AG04450 (cell line): ENCODE measurements around the gene PBX1. TPM values are rescaled to one million over a fixed set of nuclear protein-coding genes. Genes with fewer than 3 reads are reported as not detected.

ENCODE experiments used
- CTCF ChIA-PET: fragments of 300-600, 350-600 bp; formaldehyde crosslinking; extraction: SDS; loops from one replicate; lab custom pipeline; 2022; ENCODE audit warnings: antibody characterized with exemption, inconsistent platforms; lab: Charles Lee
- POLR2A ChIA-PET: fragments of 350-600 bp; formaldehyde crosslinking; extraction: SDS; loops from one replicate; lab custom pipeline; 2021; ENCODE audit warnings: antibody characterized with exemption, inconsistent platforms; lab: Yijun Ruan, JAX
- DNase-seq: peaks from one replicate; pipeline ENCODE4 v3.0.0-alpha.2; 2011; ENCODE audit warnings: low read depth, low spot score
- H3K27ac ChIP-seq: one replicate; pipeline ENCODE4 v1.5.1; 2012; ENCODE audit warnings: low read depth, low read length, control low read depth
- H3K27me3 ChIP-seq: one replicate; pipeline ENCODE4 v1.6.0; 2012; ENCODE audit warnings: low read length; ENCODE audit not compliant: control insufficient read depth, insufficient read depth
- H3K4me3 ChIP-seq: 2 replicates; pipeline ENCODE4 v1.5.1; 2011; ENCODE audit warnings: mild to moderate bottlenecking, low read depth, low read length, control low read depth
- H3K9me3 ChIP-seq: 2 replicates; pipeline ENCODE4 v1.5.1; 2012; ENCODE audit warnings: low read length; ENCODE audit not compliant: control insufficient read depth, insufficient read depth
- CTCF ChIP-seq: IDR thresholded peaks from 2 replicates; pipeline ENCODE4 v1.5.1; 2011; ENCODE audit warnings: low read depth, low read length, control low read depth, inconsistent platforms
- polyA plus RNA-seq: library from polyadenylated mRNA; depleted of rRNA; stranded (reverse); fragments of >200 nt; gene quantifications from 2 replicates; pipeline ENCODE4 v1.2.3, GENCODE V29; 2011

Gene PBX1
- polyA plus RNA-seq, 1 experiment: 49.9 TPM

- no peaks in the 10 kb centered on the region for H3K27me3 ChIP-seq
- H3K4me3 ChIP-seq: no peak overlapping the region
- ChIA-PET POLR2A (no interaction called here), CTCF (no interaction called here)
- TF ChIP-seq CTCF: no peak
- no peak overlapping the region for H3K27ac ChIP-seq
- H3K9me3 ChIP-seq: no peaks in the 10 kb centered on the region
- no peak for DNase-seq
These were observed 126.5 kb downstream of the PBX1 start for GRCh38 chr1:164685266-164686035.

- CTCF ChIA-PET: no interaction called here
- TF ChIP-seq CTCF: no peak
- DNase-seq: no peak
- H3K27me3 ChIP-seq: no peaks in the 10 kb centered on the region
- no peak overlapping the region for H3K4me3 ChIP-seq
- no peaks in the 10 kb centered on the region for H3K9me3 ChIP-seq
- H3K27ac ChIP-seq: no peak overlapping the region
- POLR2A ChIA-PET: no interaction called here
These were observed 128.8 kb downstream of the PBX1 start for GRCh38 chr1:164687777-164688176.

GRCh38 chr1:164688791-164689190 lies 129.8 kb downstream of the PBX1 start:
- no peak overlapping the region for H3K4me3 ChIP-seq
- no peaks in the 10 kb centered on the region for H3K9me3 ChIP-seq
- DNase-seq: no peak
- H3K27ac ChIP-seq: no peak overlapping the region
- TF ChIP-seq CTCF: no peak
- POLR2A ChIA-PET: no interaction called here
- no peaks in the 10 kb centered on the region for H3K27me3 ChIP-seq
- CTCF ChIA-PET: no interaction called here

GRCh38 chr1:164689672-164690511 lies 130.9 kb downstream of the PBX1 start:
- Histone ChIP-seq H3K9me3 (no peaks in the 10 kb centered on the region), H3K27ac (no peak overlapping the region), H3K4me3 (no peak overlapping the region), H3K27me3 (no peaks in the 10 kb centered on the region)
- no peak for TF ChIP-seq CTCF
- no peak for DNase-seq
- ChIA-PET CTCF (no interaction called here), POLR2A (no interaction called here)

GRCh38 chr1:164692420-164692819 lies 133.4 kb downstream of the PBX1 start:
- Histone ChIP-seq H3K9me3 (no peaks in the 10 kb centered on the region), H3K27me3 (no peaks in the 10 kb centered on the region), H3K27ac (no peak overlapping the region), H3K4me3 (no peak overlapping the region)
- DNase-seq: no peak
- no peak for TF ChIP-seq CTCF
- ChIA-PET POLR2A (no interaction called here), CTCF (no interaction called here)
